ENCODE results near the gene GPR156.
"Not testable (repeated sequence)": the region's sequence is repeated elsewhere in the genome, so short reads cannot be mapped to it uniquely, and the experiment has no call there.

DNA sequence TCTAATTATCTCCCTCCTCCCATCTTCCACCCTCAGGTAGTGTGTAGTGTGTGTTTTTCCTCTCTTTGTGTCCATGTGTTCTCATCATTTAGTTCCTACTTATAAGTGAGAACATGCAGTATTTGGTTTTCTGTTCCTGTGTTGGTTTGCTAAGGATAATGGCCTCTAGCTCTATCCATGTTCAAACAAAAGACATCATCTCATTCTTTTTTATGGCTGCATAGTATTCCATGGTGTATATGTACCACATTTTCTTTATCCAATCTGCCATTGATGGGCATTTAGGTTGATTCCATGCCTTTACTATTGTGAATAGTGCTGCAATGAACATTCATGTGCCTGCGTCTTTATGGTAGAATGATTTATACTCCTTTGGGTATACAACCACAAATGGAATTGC, 68.4 kb downstream of the GPR156 start:
- TF ChIP-seq, protein P1, sequence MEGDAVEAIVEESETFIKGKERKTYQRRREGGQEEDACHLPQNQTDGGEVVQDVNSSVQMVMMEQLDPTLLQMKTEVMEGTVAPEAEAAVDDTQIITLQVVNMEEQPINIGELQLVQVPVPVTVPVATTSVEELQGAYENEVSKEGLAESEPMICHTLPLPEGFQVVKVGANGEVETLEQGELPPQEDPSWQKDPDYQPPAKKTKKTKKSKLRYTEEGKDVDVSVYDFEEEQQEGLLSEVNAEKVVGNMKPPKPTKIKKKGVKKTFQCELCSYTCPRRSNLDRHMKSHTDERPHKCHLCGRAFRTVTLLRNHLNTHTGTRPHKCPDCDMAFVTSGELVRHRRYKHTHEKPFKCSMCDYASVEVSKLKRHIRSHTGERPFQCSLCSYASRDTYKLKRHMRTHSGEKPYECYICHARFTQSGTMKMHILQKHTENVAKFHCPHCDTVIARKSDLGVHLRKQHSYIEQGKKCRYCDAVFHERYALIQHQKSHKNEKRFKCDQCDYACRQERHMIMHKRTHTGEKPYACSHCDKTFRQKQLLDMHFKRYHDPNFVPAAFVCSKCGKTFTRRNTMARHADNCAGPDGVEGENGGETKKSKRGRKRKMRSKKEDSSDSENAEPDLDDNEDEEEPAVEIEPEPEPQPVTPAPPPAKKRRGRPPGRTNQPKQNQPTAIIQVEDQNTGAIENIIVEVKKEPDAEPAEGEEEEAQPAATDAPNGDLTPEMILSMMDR (IDR thresholded peaks at IDR 0.05) = not testable (repeated sequence)
- not testable (repeated sequence) for TF ChIP-seq POLR2A, POLR2AphosphoS5 (IDR thresholded peaks at IDR 0.05)
